Measurements from ENCODE around the gene PHRF1.

PHRF1 gene

DNA sequence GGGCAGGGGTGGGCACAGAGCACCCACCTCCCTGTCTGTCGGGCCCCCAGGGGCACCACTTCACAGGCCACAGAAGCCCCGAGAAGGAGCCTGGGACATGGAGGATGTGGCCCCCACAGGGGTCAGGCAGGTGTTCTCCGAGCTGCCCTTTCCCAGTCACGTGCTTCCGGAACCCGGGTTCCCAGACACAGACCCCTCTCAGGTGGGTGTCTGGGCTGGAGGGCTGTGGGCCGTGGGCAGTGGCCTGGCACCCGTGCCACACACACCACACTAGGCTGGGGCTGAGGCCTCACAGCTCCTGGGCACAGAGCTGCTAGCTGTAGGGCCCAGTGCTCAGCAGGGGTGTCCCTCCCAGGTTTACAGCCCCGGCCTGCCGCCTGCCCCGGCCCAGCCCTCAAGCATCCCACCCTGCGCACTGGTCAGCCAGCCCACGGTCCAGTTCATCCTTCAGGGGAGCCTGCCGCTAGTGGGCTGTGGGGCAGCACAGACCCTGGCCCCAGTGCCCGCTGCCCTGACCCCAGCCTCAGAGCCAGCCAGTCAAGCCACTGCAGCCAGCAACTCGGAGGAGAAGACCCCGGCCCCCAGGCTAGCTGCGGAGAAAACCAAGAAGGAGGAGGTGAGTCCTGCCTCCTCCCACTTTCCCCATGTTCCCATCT lies 34.0 kb downstream of the PHRF1 start:
- H3K4me3 ChIP-seq (ENCODE audit: low read length): no peak overlapping the region
- TF ChIP-seq, protein P1, sequence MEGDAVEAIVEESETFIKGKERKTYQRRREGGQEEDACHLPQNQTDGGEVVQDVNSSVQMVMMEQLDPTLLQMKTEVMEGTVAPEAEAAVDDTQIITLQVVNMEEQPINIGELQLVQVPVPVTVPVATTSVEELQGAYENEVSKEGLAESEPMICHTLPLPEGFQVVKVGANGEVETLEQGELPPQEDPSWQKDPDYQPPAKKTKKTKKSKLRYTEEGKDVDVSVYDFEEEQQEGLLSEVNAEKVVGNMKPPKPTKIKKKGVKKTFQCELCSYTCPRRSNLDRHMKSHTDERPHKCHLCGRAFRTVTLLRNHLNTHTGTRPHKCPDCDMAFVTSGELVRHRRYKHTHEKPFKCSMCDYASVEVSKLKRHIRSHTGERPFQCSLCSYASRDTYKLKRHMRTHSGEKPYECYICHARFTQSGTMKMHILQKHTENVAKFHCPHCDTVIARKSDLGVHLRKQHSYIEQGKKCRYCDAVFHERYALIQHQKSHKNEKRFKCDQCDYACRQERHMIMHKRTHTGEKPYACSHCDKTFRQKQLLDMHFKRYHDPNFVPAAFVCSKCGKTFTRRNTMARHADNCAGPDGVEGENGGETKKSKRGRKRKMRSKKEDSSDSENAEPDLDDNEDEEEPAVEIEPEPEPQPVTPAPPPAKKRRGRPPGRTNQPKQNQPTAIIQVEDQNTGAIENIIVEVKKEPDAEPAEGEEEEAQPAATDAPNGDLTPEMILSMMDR (conservative IDR thresholded peaks at IDR 0.05; ENCODE audit: low read length): no peak
- no peak for DNase-seq (ENCODE audit: low read depth)

DNA sequence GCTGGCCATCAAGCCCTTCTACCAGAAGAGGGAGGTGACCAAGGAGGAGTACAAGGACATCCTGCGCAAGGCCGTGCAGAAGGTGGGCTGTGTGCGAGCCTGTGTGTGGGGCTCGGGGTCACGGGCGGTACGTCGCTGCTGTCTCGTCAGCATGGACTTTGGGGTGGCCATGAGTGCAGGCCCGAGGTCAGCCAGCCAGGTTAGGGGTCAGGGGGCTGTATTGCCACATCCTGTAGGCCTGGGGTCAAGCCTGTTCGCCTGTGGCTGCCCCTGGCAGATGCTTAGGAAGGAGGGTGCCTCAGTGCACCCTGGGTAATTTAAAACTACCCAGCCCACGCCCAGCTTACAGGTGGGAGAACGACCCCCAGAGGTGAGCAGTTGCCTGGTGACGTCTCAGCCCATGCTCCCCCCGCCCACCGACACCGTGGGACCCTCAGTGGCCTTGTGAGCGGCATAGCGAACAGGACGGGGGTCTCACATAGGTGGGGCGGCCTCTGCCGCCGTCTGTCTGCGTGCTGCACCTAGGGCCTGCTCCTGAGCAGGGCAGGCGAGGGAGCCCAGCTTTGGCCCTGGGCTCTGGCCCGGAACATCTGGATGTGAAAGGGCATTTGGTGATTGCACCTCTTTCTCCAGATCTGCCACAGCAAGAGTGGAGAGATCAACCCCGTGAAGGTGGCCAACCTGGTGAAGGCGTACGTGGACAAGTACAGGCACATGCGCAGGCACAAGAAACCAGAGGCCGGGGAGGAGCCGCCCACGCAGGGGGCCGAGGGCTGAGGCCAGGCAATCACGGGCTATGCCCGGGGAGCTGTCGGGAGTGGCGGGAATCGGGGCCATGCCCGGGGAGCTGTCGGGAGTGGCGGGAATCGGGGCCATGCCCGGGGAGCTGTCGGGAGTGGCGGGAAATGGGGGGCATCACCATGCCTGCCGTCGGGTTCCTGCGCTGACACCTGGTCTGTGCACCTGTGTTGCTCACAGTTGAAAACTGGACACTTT lies 35.0 kb downstream of the PHRF1 start:
- no peak overlapping the region for H3K4me3 ChIP-seq (ENCODE audit: low read length)
- no peak for DNase-seq (ENCODE audit: low read depth)
- TF ChIP-seq, protein P1 (conservative IDR thresholded peaks at IDR 0.05; ENCODE audit: low read length): no peak

DNA sequence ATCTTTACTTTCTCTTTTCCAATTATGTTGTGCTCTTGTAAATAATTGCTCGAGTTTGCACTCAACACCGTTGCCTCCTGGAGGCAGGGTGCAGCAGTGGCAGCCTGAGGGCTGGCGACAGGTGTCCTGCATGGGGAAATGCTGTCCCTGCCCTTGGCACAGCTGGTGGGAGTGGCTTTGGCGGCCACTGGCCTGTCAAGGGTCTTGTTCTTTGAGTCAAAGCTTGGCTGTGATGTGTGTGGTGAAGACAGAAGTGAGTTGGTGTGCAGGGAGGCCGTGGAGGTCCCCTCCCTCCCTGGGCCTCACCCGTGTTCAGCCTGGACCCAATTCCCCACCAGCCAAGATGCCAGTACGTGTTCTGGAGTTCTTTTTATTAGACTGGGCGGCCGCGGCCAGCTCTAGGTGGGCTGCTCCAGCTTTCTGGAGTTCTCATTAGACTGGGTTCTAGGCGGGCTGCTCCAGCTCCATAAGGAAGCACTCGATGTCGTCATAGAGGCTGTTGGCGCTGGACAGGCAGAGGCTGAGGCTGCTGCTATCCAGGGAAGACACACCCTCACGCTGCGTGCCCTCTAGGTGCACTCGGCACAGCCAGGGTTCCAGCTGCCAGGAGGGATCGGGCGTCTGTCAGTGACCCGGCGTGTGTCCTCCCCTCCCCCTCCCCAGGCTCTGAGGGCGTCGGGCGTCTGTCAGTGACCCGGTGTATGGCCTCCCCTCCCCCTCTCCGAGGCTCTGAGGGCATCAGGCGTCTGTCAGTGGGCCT lies 36.1 kb downstream of the PHRF1 start:
- TF ChIP-seq, protein P1 (conservative IDR thresholded peaks at IDR 0.05; ENCODE audit: low read length): peak; percentile 32
- H3K4me3 ChIP-seq (ENCODE audit: low read length): no peak overlapping the region
- DNase-seq (ENCODE audit: low read depth): peak; percentile 18

DNA sequence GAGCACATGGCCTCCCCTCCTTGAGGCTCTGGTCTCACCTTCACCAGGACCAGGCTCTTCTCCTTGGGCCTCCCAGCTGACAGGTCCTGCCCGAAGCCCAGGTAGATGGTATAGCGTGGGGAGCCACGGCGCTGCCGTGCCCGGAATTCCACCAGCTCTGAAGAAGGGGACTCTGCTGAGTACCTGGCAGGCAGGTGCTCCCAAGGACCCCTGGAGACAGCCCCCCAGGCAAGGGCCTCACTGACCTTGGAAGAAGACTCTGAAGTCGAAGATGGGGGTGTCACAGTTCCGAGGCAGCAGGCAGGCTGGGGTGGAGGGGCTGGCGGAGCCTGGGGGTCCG lies 36.7 kb downstream of the PHRF1 start:
- DNase-seq (ENCODE audit: low read depth): no peak
- no peak overlapping the region for H3K4me3 ChIP-seq (ENCODE audit: low read length)
- TF ChIP-seq, protein P1 (conservative IDR thresholded peaks at IDR 0.05; ENCODE audit: low read length): no peak

DNA sequence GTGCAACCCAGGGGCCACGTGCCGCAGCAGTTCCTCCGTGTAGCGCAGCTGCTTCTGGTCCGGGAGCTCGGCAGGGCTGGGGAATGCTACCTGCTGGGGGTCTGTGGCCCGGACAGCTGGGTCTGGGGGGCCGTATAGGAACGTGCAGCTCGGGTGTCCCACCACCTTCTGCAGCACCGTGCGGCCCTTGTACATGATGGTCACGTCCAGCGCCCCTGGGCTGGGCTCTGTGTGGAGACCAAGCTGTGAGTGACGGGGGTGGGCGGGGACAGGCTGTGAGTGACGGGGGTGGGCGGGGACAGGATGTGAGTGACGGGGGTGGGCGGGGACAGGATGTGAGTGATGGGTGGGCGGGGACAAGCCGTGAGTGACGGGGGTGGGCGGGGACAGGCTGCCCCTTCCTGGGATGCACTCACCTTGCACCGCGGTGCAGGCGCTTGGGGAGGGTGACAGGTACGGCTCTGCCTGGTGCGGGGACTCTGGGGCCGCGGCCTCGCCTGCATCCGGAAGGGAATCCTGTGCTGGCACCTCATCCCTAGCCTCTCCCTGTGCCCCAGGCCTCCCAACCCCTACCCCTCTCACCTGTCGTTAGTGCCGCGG lies 37.2 kb downstream of the PHRF1 start:
- DNase-seq (ENCODE audit: low read depth): peak; percentile 36
- H3K4me3 ChIP-seq (ENCODE audit: low read length): no peak overlapping the region
- TF ChIP-seq, protein P1 (conservative IDR thresholded peaks at IDR 0.05; ENCODE audit: low read length): no peak

DNA sequence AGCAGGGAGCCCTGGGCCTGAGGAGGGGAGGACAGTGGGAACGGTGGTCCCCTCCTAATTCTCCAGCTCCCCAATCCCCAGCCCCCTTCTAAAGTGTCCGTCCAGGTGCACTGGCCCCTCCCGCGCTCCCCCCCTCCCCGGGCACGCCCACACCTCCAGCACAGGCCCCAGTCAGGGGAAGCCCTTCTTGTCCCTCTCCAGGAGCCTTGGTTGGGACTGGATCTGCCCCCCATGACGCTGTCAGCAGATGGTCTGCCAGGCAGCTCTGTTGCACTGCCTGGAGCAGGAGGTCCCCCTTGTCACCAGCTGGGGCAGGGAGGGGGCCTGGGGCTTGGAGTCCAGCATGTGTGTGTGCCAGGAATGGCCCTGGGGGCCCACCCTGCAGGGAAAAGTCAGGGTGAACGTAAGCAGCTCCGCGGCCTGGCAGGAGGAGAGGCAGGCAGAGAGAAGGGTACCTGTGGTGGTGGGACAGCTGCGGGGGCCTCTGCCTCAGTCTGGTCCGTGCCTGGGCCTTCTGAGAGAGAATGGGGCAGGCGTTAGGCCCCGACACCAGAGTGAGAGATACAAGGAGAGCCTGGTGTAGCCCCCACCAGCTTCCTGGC lies 37.9 kb downstream of the PHRF1 start:
- no peak for DNase-seq (ENCODE audit: low read depth)
- TF ChIP-seq, protein P1 (conservative IDR thresholded peaks at IDR 0.05; ENCODE audit: low read length): no peak

More for the DNA sequence above, 37.9 kb downstream of the PHRF1 start:
- no peak overlapping the region; the same call in 1 of the 2 replicates for H3K4me3 ChIP-seq (ENCODE audit: low read length)
